RWPE2 (cell line): ENCODE measurements around the gene ECHDC3.

Experiments used
- ATAC-seq: fragments of 200-7000 bp; cut with Tn5 transposase; 3 replicates; pipeline ENCODE4 v1.9.1; 2021; ENCODE audit warnings: low read depth
- DNase-seq: peaks from one replicate; pipeline ENCODE4 v3.0.0-alpha.2; 2020; ENCODE audit warnings: low spot score
- H3K27ac ChIP-seq: fragments of 450-650 bp; 2 replicates; pipeline ENCODE4 v1.5.1; 2017; ENCODE audit warnings: mild to moderate bottlenecking; ENCODE audit not compliant: poor library complexity, severe bottlenecking
- H3K27me3 ChIP-seq: fragments of 250-450 bp; sonication (Bioruptor Pico); 2 replicates; pipeline ENCODE4 v1.5.1; 2021; ENCODE audit warnings: mild to moderate bottlenecking, moderate library complexity; ENCODE audit not compliant: insufficient read depth, poor library complexity, severe bottlenecking
- H3K36me3 ChIP-seq: fragments of 250-450 bp; sonication (Bioruptor Pico); 2 replicates; pipeline ENCODE4 v1.5.1; 2020; ENCODE audit warnings: low read depth, mild to moderate bottlenecking, moderate library complexity
- H3K4me1 ChIP-seq: fragments of 250-450 bp; sonication (Bioruptor Pico); 2 replicates; pipeline ENCODE4 v1.5.1; 2021; ENCODE audit warnings: mild to moderate bottlenecking, moderate library complexity; ENCODE audit not compliant: insufficient read depth, poor library complexity, severe bottlenecking
- H3K4me3 ChIP-seq: fragments of 250-450 bp; sonication (Bioruptor Pico); 2 replicates; pipeline ENCODE4 v1.5.1; 2021; ENCODE audit warnings: mild to moderate bottlenecking, moderate library complexity; ENCODE audit not compliant: severe bottlenecking
- H3K9me3 ChIP-seq: fragments of 250-450 bp; sonication (Bioruptor Pico); 2 replicates; pipeline ENCODE4 v1.5.1; 2021; ENCODE audit warnings: mild to moderate bottlenecking, moderate library complexity; ENCODE audit not compliant: severe bottlenecking
- TF ChIP-seq, protein P1 (sequence below): fragments of 450-650 bp; IDR thresholded peaks from one replicate; pipeline ENCODE4 v1.5.1; 2017; ENCODE audit warnings: mild to moderate bottlenecking, moderate library complexity; ENCODE audit not compliant: poor library complexity, severe bottlenecking

The ECHDC3 gene

DNA sequence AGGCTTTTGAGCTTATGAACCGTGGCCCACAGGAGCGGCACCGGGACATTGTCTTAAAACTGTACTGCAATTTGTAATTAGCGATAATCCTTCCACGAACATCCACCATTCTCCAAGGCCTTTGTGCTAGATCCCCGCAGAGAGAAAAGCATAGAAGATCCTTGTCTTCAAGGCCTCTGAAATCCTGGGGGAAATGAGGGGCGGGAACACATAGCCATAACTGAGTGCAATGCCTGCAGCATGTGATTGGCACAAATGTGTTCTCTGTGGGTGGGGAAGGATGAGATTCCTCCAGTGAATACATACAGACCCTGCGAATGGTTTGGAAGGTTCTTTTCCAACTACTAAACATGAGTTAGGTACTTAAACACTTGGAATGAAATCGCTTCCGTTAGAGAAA is 55.1 kb downstream of the ECHDC3 start:
- Histone ChIP-seq H3K27me3 (no peaks in the 10 kb centered on the region), H3K4me1 (peaks cover 21% of the 10 kb centered on the region), H3K4me3 (no peak overlapping the region), H3K36me3 (no peaks in the 10 kb centered on the region), H3K9me3 (no peaks in the 10 kb centered on the region), H3K27ac (no peak overlapping the region)
- DNase-seq (no peak), ATAC-seq (no peak)
- TF ChIP-seq, protein P1, sequence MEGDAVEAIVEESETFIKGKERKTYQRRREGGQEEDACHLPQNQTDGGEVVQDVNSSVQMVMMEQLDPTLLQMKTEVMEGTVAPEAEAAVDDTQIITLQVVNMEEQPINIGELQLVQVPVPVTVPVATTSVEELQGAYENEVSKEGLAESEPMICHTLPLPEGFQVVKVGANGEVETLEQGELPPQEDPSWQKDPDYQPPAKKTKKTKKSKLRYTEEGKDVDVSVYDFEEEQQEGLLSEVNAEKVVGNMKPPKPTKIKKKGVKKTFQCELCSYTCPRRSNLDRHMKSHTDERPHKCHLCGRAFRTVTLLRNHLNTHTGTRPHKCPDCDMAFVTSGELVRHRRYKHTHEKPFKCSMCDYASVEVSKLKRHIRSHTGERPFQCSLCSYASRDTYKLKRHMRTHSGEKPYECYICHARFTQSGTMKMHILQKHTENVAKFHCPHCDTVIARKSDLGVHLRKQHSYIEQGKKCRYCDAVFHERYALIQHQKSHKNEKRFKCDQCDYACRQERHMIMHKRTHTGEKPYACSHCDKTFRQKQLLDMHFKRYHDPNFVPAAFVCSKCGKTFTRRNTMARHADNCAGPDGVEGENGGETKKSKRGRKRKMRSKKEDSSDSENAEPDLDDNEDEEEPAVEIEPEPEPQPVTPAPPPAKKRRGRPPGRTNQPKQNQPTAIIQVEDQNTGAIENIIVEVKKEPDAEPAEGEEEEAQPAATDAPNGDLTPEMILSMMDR = no peak

DNA sequence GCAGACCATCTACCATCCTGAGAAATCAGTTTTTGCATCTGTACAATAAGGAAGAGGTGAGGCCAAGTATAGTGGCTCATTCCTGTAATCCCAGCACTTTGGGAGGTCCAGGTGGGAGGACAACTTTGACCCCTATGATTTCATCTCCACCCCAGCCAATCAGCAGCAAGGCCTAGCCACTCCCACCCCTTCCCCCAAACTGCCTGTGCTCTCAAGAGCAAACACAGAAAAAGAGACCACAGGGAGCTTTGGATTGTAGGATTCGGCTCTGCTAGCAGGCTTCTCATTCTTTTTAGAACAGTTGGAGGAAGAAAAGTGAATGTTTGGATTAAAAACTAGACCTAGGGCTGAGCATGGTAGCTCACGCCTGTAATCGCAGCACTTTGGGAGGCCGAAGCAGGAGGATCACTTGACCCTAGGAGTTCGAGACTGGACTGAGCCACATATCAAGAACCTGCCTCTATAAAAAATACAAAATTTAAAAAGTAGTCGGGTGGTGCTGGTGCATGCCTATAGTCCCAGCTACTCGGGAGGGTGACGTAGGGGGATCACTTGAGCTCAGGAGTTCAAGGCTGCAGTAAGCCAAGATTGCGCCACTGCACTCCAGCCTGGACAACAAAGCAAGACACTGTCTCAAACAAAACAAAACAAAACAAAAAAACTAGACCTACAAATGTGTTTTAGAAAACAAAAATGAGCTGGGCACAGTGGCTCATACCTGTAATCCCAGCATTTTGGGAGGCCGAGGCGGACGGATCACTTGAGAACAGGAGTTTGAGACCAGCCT is 55.9 kb downstream of the ECHDC3 start:
- H3K36me3 ChIP-seq = no peaks in the 10 kb centered on the region
- DNase-seq (no peak), ATAC-seq (no peak)
- TF ChIP-seq, protein P1 = no peak
- H3K4me1 ChIP-seq = peaks cover 21% of the 10 kb centered on the region
- peak overlapping the region; percentile 21 for H3K27ac ChIP-seq
- H3K4me3 ChIP-seq = no peak overlapping the region
- H3K9me3 ChIP-seq = no peaks in the 10 kb centered on the region
- H3K27me3 ChIP-seq = no peaks in the 10 kb centered on the region

DNA sequence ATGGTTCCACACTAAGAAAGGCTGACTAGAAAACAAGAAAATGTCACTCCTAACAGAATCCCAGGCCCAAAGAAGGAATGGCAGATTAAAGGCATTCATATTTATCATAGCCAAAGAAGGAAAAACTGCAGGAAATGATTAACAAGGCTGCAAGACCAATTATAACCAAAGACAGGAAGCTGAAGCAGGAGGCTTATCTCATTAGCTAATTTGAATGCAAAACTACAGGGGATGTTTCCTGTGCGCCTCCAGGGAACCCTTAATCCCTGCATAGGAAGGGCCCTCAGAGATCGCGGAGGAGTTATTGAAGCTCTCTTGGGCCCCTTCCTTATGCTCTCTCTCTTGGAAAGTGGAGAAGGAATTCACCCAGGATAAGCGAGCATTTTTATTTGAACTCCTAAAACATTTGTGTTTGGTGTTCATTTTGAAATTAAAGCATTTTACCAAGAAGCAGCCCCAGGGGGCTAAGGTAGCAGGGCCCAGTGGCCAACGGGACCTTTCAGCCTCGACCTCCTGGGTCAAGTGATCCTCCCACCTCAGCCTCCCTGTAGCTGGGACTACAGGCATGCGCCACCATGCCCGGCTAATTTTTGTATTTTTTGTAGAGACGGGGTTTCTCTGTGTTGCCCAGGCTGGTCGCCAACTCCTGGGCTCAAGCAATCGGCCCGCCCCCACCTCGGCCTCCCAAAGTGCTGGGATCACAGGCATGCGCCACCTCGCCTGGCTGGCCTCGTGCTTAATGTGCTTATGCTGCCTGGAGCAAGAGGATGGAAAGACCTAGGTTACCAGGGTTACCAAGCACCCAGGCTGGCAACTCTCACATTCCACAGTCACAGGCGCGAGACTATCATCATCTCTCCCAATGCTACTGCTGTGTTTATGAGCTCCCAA is 56.9 kb downstream of the ECHDC3 start:
- Histone ChIP-seq H3K9me3 (no peaks in the 10 kb centered on the region), H3K27me3 (no peaks in the 10 kb centered on the region), H3K4me3 (no peak overlapping the region), H3K36me3 (no peaks in the 10 kb centered on the region), H3K4me1 (peaks cover 11% of the 10 kb centered on the region), H3K27ac (peak overlapping the region; percentile 21)
- TF ChIP-seq, protein P1 = no peak
- no peak for ATAC-seq
- DNase-seq = no peak

DNA sequence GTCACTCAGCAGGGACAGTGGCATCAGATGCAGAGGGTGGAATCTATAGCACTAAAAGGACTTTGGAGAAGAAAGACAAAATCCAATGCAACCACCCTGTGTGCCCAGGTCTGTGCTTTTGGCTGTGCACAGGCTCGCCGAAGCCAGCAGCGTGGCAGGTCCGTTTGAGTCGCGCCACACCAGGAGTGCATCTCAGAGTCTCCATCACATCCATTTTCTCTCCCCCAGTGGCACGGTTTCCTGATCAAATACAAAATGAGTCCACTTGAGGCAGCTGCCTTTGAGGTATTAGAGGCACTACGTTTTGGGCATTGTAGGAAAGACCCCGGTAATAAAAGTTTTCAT is 57.5 kb downstream of the ECHDC3 start:
- H3K4me3 ChIP-seq = no peak overlapping the region
- no peak overlapping the region for H3K27ac ChIP-seq
- ATAC-seq = no peak
- TF ChIP-seq, protein P1 = no peak
- H3K27me3 ChIP-seq = no peaks in the 10 kb centered on the region
- no peaks in the 10 kb centered on the region for H3K9me3 ChIP-seq
- peaks cover 5% of the 10 kb centered on the region for H3K4me1 ChIP-seq
- H3K36me3 ChIP-seq = no peaks in the 10 kb centered on the region
- DNase-seq = no peak

DNA sequence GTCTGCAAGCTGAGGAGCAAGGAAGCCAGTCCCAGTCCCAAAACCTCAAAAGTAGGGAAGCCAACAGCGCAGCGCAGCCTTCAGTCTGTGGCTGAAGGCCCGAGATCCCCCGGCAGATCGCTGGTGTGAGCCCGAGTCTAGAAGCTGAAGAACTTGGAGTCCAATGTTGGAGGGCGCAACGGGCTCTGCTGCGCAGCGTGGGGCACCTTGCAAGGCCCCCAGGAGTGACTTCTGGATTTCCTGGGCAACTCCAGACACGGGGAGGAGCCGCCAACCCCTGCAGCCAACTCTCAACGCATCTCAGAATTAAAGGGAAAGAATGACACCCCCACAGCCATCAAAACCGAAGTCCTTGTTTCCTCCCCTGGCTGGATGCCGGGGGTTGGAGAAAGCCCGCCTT is 62.2 kb downstream of the ECHDC3 start:
- ATAC-seq = no peak
- DNase-seq = no peak
- Histone ChIP-seq H3K27ac (no peak overlapping the region), H3K36me3 (no peaks in the 10 kb centered on the region), H3K4me1 (no peaks in the 10 kb centered on the region), H3K4me3 (no peak overlapping the region), H3K27me3 (no peaks in the 10 kb centered on the region), H3K9me3 (no peaks in the 10 kb centered on the region)
- TF ChIP-seq, protein P1 = no peak
